Thyroid gland (tissue), 4 donors: ENCODE measurements around the gene MAP4.

Experiments
- CTCF ChIP-seq, 6 experiments: fragments of 200-600 bp in 3 of 6; fragments of 450-650 bp in 3 of 6; sonication (generic) in 3 of 6; IDR thresholded peaks; one replicate each; pipeline ENCODE4 v1.5.1; 2016 to 2019; ENCODE audit warnings: antibody characterized with exemption in 6 of 6, mild to moderate bottlenecking in 2 of 6, inconsistent platforms in 1 of 6, moderate library complexity in 1 of 6
- POLR2A ChIP-seq, 2 donors: fragments of 450-650 bp; IDR thresholded peaks; one replicate each; pipeline ENCODE4 v1.6.1; 2017; ENCODE audit warnings: antibody characterized with exemption in 2 of 2, mild to moderate bottlenecking in 2 of 2, moderate library complexity in 1 of 2

DNA sequence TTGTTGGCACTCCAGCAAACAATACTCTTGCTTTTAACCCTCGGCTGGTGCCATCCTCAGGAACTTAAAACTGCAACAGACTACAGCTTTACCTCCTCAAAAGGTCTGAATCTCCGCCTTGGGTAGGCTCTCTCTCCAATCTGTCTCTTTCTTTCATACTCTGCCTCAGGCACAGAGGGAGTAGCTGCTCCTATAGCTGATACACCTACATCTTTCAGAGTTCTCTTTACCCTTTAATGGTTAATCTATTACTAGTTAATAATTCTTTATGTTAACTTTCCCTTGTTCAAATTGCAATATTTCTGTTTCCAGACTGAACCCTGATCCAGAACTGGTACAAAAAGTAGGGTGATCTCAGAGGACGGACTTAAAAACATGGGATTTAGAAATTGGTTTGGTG, 66.2 kb downstream of the MAP4 start:
- TF ChIP-seq POLR2A (IDR thresholded peaks at IDR 0.05): no peak
- no peak for TF ChIP-seq CTCF (IDR thresholded peaks at IDR 0.05)
